ENCODE data around the gene SQSTM1. TPM values are rescaled to one million over a fixed set of nuclear protein-coding genes. Genes with fewer than 3 reads are reported as not detected.

SQSTM1 gene
- total RNA-seq, 2 donors from 2014 or later, result 375 to 469 TPM

DNA sequence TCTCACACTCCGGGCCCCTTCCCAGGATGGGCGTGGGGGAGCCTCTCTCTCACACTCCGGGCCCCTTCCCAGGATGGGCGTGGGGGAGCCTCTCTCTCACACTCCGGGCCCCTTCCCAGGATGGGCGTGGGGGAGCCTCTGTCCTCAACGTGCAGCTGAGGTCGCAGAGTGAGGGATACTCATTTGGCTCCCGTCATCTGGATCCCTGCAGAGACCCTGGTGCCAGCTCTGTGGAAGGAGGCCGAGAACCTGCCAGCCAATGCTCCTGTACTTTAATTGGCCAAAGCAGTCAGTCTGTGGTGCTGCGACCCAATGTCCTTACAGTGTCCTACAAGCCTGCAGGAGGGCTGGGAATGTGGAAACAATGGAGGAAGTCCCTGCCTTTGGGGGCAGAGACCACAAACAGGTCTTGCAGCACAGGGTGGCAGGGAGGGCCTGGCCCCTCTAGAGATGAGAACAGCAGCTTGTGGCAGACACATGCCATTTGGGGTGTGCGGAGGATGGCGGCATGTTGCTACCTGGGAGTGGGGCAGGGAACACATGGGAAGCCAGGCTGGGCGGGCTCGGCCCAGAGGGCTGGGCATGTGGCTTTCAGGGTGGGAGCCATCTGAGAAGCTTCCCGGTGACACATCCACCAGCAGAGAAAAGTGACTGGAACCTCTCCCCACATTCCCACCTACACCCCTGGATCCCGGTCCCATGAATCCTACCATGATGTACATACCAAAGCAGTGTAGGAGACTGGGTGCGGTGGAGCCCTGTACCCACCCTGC, 51.5 kb downstream of the SQSTM1 start:
- Histone ChIP-seq H3K36me3 (peaks cover 68% of the 10 kb centered on the region), H3K4me1 (ENCODE audit: control insufficient read depth in 1 of 2, low read depth in 2 of 2) (no peaks in the 10 kb centered on the region), H3K9me3 (no peaks in the 10 kb centered on the region), H3K27me3 (replicated peaks; ENCODE audit: insufficient read depth) (no peaks in the 10 kb centered on the region), H3K27ac (no peak overlapping the region), H3K4me3 (no peak overlapping the region)
- DNase-seq (ENCODE audit: low spot score) (no peak), ATAC-seq (ENCODE audit: insufficient number of reproducible peaks, low FRiP score, low read depth) (no peak)
- TF ChIP-seq, protein P1, sequence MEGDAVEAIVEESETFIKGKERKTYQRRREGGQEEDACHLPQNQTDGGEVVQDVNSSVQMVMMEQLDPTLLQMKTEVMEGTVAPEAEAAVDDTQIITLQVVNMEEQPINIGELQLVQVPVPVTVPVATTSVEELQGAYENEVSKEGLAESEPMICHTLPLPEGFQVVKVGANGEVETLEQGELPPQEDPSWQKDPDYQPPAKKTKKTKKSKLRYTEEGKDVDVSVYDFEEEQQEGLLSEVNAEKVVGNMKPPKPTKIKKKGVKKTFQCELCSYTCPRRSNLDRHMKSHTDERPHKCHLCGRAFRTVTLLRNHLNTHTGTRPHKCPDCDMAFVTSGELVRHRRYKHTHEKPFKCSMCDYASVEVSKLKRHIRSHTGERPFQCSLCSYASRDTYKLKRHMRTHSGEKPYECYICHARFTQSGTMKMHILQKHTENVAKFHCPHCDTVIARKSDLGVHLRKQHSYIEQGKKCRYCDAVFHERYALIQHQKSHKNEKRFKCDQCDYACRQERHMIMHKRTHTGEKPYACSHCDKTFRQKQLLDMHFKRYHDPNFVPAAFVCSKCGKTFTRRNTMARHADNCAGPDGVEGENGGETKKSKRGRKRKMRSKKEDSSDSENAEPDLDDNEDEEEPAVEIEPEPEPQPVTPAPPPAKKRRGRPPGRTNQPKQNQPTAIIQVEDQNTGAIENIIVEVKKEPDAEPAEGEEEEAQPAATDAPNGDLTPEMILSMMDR (IDR thresholded peaks at IDR 0.05), result no peak

DNA sequence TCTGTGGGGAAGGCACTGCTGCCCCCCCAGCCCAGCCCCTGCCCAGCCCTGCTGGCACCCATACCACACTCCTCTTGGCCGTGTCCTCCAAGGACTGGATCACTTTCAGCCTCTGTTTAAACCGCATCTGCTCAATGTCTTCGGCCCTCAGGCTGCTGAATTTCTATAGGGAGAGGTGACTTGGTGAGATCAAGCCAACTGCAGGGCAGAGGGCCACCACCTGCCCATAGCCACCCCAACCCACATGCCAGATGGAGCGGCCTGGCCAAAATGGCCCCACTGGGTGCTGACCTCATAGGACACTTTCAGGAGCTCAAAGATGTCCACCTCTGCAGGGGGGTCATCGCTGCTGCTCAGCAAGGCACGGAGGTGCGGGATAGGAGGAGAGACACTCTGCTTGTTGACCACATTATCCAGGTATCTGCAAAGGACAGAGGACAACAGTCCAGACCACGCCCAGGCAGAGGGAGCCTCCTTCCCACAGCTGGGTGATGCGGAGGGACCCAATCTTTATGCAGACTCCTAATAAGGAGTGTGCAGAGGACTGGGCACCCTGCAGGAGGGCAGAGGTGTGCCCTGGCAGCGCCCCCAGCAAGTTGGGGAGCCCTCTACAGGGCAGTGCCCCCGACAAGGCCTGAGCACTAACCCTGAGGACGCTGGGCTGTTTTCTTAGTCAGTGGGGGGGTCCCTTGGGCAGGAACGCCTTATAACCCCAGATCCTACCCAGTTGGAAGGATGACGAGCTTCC, 52.3 kb downstream of the SQSTM1 start:
- TF ChIP-seq, protein P1 (IDR thresholded peaks at IDR 0.05), result no peak
- no peaks in the 10 kb centered on the region for H3K27me3 ChIP-seq (replicated peaks; ENCODE audit: insufficient read depth)
- no peak for ATAC-seq (ENCODE audit: insufficient number of reproducible peaks, low FRiP score, low read depth)
- no peak overlapping the region for H3K4me3 ChIP-seq
- no peaks in the 10 kb centered on the region for H3K4me1 ChIP-seq (ENCODE audit: control insufficient read depth in 1 of 2, low read depth in 2 of 2)
- DNase-seq (ENCODE audit: low spot score), result no peak
- H3K27ac ChIP-seq, result no peak overlapping the region
- H3K9me3 ChIP-seq, result no peaks in the 10 kb centered on the region
- peaks cover 63% of the 10 kb centered on the region for H3K36me3 ChIP-seq

DNA sequence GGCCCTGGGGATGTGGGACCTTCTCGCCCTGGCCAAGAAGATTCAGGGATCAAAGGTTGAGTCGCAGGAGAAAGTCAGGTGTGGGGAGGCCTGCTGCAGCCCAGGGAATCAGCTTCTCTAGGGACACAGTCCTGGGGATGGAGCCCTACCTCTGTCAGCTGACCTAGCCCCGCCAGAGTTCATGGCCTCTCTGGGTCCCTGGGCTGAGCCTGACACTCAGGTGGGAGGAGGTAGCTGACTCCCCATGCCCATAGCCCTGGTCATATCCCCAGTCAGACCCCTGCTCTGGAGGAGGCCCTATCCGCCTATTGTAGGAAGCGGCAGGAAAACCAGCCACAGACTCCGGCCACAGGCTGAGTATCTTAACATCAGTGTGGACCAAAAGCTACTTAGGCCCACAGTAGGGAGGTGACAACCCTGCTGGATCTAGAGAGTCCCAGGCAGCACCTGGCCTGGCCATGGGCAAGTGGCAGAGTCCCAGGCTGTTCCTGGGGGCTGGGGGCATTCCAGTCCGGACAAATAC, 52.9 kb downstream of the SQSTM1 start:
- H3K4me3 ChIP-seq, result no peak overlapping the region
- H3K9me3 ChIP-seq, result no peaks in the 10 kb centered on the region
- H3K36me3 ChIP-seq, result peaks cover 64% of the 10 kb centered on the region
- DNase-seq (ENCODE audit: low spot score) (no peak), ATAC-seq (ENCODE audit: insufficient number of reproducible peaks, low FRiP score, low read depth) (no peak)
- H3K27ac ChIP-seq, result no peak overlapping the region
- no peaks in the 10 kb centered on the region for H3K4me1 ChIP-seq (ENCODE audit: control insufficient read depth in 1 of 2, low read depth in 2 of 2)
- H3K27me3 ChIP-seq (replicated peaks; ENCODE audit: insufficient read depth), result no peaks in the 10 kb centered on the region
- TF ChIP-seq, protein P1 (IDR thresholded peaks at IDR 0.05), result no peak

DNA sequence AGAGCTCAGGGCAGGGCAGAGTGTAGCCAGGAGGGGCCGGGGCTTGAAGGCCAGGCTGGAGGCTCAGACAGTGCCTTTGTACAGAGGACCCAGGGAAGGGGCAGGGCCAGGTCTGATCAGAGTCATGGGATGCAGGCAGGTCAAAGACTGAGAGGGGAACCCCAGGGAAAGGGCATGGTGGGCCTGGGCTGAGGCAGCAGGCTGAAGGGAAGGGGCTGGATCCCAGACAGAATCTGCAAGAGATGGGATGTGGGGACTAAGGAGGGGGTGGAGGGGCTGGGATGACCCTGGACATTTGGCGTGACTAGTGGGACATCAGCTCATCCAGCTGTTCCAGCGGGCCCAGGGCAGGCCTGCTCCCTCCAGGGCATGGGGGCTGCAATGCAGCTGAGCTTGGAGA, 53.4 kb downstream of the SQSTM1 start:
- TF ChIP-seq, protein P1 (IDR thresholded peaks at IDR 0.05), result no peak
- DNase-seq (ENCODE audit: low spot score) (no peak), ATAC-seq (ENCODE audit: insufficient number of reproducible peaks, low FRiP score, low read depth) (no peak)
- Histone ChIP-seq H3K4me1 (ENCODE audit: control insufficient read depth in 1 of 2, low read depth in 2 of 2) (no peaks in the 10 kb centered on the region), H3K4me3 (no peak overlapping the region), H3K9me3 (no peaks in the 10 kb centered on the region), H3K36me3 (peaks cover 65% of the 10 kb centered on the region), H3K27me3 (replicated peaks; ENCODE audit: insufficient read depth) (no peaks in the 10 kb centered on the region), H3K27ac (no peak overlapping the region)
